C4-2B (cell line): ENCODE results near the gene AP4S1.
"Not testable (repeated sequence)": the region's sequence is repeated elsewhere in the genome, so short reads cannot be mapped to it uniquely, and the experiment has no call there.

Experiments
- H3K27ac ChIP-seq: fragments of 450-650 bp; 2 replicates; pipeline ENCODE4 v1.5.1; 2017
- CTCF ChIP-seq: fragments of 450-650 bp; conservative IDR thresholded peaks from 2 replicates; pipeline ENCODE4 v1.5.1; 2017; ENCODE audit warnings: mild to moderate bottlenecking
- ZFX ChIP-seq: fragments of 450-650 bp; IDR thresholded peaks from 2 replicates; pipeline ENCODE4 v1.6.1; 2017

The AP4S1 gene

GRCh38 chr14:31047503-31047902, 22.1 kb downstream of the AP4S1 start:
- TF ChIP-seq ZFX (no peak), CTCF (no peak)
- H3K27ac ChIP-seq, result no peak overlapping the region

GRCh38 chr14:31051023-31051422, 25.6 kb downstream of the AP4S1 start:
- no peak overlapping the region for H3K27ac ChIP-seq
- TF ChIP-seq ZFX (no peak), CTCF (no peak)

- H3K27ac ChIP-seq, result no peak overlapping the region
Observed at GRCh38 chr14:31051511-31051910, 26.1 kb downstream of the AP4S1 start.

GRCh38 chr14:31052905-31053586, 27.6 kb downstream of the AP4S1 start:
- H3K27ac ChIP-seq, result not testable (repeated sequence)

More at GRCh38 chr14:31051511-31051910, 26.1 kb downstream of the AP4S1 start:
- TF ChIP-seq CTCF (no peak), ZFX (no peak)

GRCh38 chr14:31057035-31057434, 31.6 kb downstream of the AP4S1 start:
- no peak overlapping the region for H3K27ac ChIP-seq
- TF ChIP-seq CTCF (no peak), ZFX (no peak)

- TF ChIP-seq ZFX (no peak), CTCF (no peak)
- H3K27ac ChIP-seq, result peak overlapping the region; percentile 53
Observed at GRCh38 chr14:31057701-31058364, 32.4 kb downstream of the AP4S1 start.

- no peak overlapping the region for H3K27ac ChIP-seq
- TF ChIP-seq ZFX, result no peak
- TF ChIP-seq CTCF, result no peak
Observed at GRCh38 chr14:31059152-31059924, 33.9 kb downstream of the AP4S1 start.
